HuH-7 (cell line): ENCODE data around the gene SEPTIN5.

Experiments
- DNase-seq: peaks from one replicate; pipeline ENCODE4 v3.0.0; 2011; ENCODE audit warnings: low spot score

SEPTIN5 gene

GRCh38 chr22:19761725-19762567 is 47.6 kb downstream of the SEPTIN5 start:
- DNase-seq: peak; percentile 67

GRCh38 chr22:19762568-19763457 is 48.5 kb downstream of the SEPTIN5 start:
- no peak for DNase-seq

- DNase-seq: no peak
Measured at GRCh38 chr22:19763458-19764298, 49.4 kb downstream of the SEPTIN5 start.

GRCh38 chr22:19764299-19764593 is 49.9 kb downstream of the SEPTIN5 start:
- DNase-seq: no peak

- DNase-seq: no peak
Measured at GRCh38 chr22:19764636-19765476, 50.6 kb downstream of the SEPTIN5 start.

GRCh38 chr22:19765477-19766239 is 51.4 kb downstream of the SEPTIN5 start:
- no peak for DNase-seq

GRCh38 chr22:19766240-19766510 is 51.9 kb downstream of the SEPTIN5 start:
- no peak for DNase-seq

- no peak for DNase-seq
Measured at GRCh38 chr22:19766511-19767426, 52.5 kb downstream of the SEPTIN5 start.

GRCh38 chr22:19767427-19768341 is 53.4 kb downstream of the SEPTIN5 start:
- DNase-seq: no peak

GRCh38 chr22:19769393-19769715 is 55.1 kb downstream of the SEPTIN5 start:
- no peak for DNase-seq

- no peak for DNase-seq
Measured at GRCh38 chr22:19770349-19771220, 56.3 kb downstream of the SEPTIN5 start.

- no peak for DNase-seq
Measured at GRCh38 chr22:19772422-19772672, 58.0 kb downstream of the SEPTIN5 start.
